Muscle layer of duodenum (tissue), 2 donors: ENCODE results near the gene ITGB6.

Experiments
- H3K27ac ChIP-seq: one replicate; pipeline ENCODE4 v1.7.0; 2013; ENCODE audit warnings: mild to moderate bottlenecking, low read length
- H3K27me3 ChIP-seq: one replicate; pipeline ENCODE4 v1.7.0; 2013; ENCODE audit warnings: low read depth, mild to moderate bottlenecking, control low read depth, low read length
- H3K36me3 ChIP-seq, 2 donors: one replicate each; pipeline ENCODE4 v1.7.0; 2013; ENCODE audit warnings: low read length in 2 of 2, control low read depth in 1 of 2, mild to moderate bottlenecking in 1 of 2; ENCODE audit not compliant: insufficient read depth in 2 of 2, control insufficient read depth in 1 of 2
- H3K4me1 ChIP-seq, 2 donors: one replicate each; pipeline ENCODE4 v1.7.0; 2013; ENCODE audit warnings: low read length in 2 of 2, mild to moderate bottlenecking in 2 of 2, control low read depth in 1 of 2, moderate library complexity in 1 of 2; ENCODE audit not compliant: insufficient read depth in 2 of 2, control insufficient read depth in 1 of 2
- H3K4me3 ChIP-seq, 2 donors: one replicate each; pipeline ENCODE4 v1.7.0; 2013; ENCODE audit warnings: low read length in 2 of 2, low read depth in 1 of 2, mild to moderate bottlenecking in 1 of 2
- H3K9me3 ChIP-seq, 2 donors: one replicate each; pipeline ENCODE4 v1.7.0; 2013; ENCODE audit warnings: low read length in 2 of 2, control low read depth in 1 of 2, mild to moderate bottlenecking in 1 of 2; ENCODE audit not compliant: control insufficient read depth in 1 of 2
- donor health status: healthy.

The ITGB6 gene

GRCh38 chr2:160057356-160057755 lies 142.7 kb downstream of the ITGB6 start:
- Histone ChIP-seq H3K36me3 (no peaks in the 10 kb centered on the region), H3K4me1 (no peaks in the 10 kb centered on the region), H3K27ac (no peak overlapping the region), H3K9me3 (no peaks in the 10 kb centered on the region), H3K27me3 (no peaks in the 10 kb centered on the region), H3K4me3 (no peak overlapping the region)

GRCh38 chr2:160055726-160056108 lies 144.4 kb downstream of the ITGB6 start:
- H3K4me1 ChIP-seq = peaks cover 0 to 7% of the 10 kb centered on the region in 2 donors
- H3K4me3 ChIP-seq = no peak overlapping the region
- no peaks in the 10 kb centered on the region for H3K9me3 ChIP-seq
- H3K27ac ChIP-seq = no peak overlapping the region
- no peaks in the 10 kb centered on the region for H3K36me3 ChIP-seq
- no peaks in the 10 kb centered on the region for H3K27me3 ChIP-seq

DNA sequence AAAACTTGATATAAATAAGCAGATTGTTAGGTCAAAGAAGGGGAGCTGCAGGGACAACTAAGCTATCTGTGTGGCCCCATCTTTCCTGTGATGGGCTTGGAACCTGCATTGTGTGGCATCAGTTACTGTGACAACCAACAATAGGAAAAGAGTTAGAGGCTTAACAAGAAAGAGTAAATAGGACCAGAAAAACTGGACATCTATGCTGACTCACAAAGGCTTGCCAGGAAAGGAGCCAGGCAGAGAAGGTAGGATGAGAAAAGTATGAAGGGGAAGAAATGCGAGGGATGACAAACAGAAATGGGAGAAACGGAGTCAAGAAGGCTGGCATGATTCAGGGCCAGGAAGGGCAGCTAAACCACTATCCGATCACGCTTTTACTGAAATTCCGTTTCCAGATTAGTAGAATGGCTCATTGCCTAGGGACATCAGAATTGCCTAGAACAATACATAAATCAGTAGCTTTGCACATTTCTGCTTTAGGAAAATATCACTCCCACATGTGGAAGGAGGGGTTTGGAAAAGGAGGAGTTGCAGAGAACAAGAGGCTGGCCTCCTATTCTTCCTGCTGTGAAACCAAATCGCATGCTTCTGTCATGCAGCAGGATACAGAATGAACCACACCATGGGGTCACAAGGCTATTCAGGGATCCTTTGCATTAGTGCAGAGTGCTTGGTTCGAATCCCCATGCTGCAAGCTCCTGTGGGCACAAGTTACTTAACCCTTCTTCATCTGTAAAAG lies 144.9 kb downstream of the ITGB6 start:
- no peak overlapping the region for H3K27ac ChIP-seq
- no peaks in the 10 kb centered on the region for H3K36me3 ChIP-seq
- H3K9me3 ChIP-seq = no peaks in the 10 kb centered on the region
- no peaks in the 10 kb centered on the region for H3K27me3 ChIP-seq
- H3K4me1 ChIP-seq = peaks cover 0 to 7% of the 10 kb centered on the region in 2 donors
- peak overlapping the region in 1 of 2 donors; percentile 15 for H3K4me3 ChIP-seq

- peaks cover 0 to 7% of the 10 kb centered on the region in 2 donors for H3K4me1 ChIP-seq
- no peak overlapping the region for H3K27ac ChIP-seq
- H3K27me3 ChIP-seq = no peaks in the 10 kb centered on the region
- no peaks in the 10 kb centered on the region for H3K9me3 ChIP-seq
- H3K36me3 ChIP-seq = no peaks in the 10 kb centered on the region
- H3K4me3 ChIP-seq = no peak overlapping the region
Measured at GRCh38 chr2:160053946-160054345, 146.1 kb downstream of the ITGB6 start.

DNA sequence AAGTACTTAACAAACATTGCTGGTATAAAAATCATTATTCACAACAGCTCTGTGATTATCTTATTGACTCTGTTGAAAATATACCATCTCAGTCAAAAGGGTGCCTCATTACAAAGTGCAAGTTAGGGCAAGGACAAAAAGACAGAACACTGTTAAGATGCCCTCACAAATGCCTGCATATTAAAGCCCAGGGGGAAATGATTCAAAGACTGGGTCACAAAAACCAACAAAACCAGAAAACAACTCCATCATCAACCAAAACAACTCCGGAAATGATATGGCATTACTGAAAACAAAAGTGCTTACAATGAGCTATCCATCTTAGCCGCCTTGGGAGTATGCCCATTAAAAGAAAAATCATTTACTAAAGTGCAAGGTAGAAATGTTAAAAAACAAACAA lies 147.5 kb downstream of the ITGB6 start:
- Histone ChIP-seq H3K27me3 (no peaks in the 10 kb centered on the region), H3K36me3 (no peaks in the 10 kb centered on the region), H3K9me3 (no peaks in the 10 kb centered on the region), H3K4me3 (no peak overlapping the region), H3K27ac (no peak overlapping the region), H3K4me1 (peaks cover 0 to 7% of the 10 kb centered on the region in 2 donors)

DNA sequence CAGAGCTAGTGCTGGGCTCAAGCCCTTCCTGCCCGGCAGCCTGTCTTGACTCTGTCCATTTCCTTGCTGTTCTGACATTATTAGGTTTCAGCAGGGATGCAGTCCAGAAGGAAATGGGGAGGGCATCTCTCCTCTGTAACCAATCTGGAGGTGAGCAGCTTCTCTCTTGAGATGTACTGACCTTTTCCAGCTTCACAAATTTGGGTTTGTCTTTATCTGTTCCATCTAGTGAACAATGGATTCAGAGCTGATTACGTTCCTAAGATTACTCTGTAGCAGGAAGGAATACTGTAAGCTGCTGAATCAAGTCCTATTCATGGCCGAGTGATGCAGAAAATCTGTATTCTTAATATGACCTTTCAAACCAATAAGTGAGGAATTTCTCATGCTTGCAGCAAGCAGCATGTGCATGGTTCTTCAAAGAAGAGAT lies 148.7 kb downstream of the ITGB6 start:
- Histone ChIP-seq H3K36me3 (no peaks in the 10 kb centered on the region), H3K27me3 (no peaks in the 10 kb centered on the region), H3K4me3 (no peak overlapping the region), H3K27ac (no peak overlapping the region), H3K9me3 (no peaks in the 10 kb centered on the region), H3K4me1 (peaks cover 0 to 7% of the 10 kb centered on the region in 2 donors)

- no peaks in the 10 kb centered on the region for H3K9me3 ChIP-seq
- no peak overlapping the region for H3K27ac ChIP-seq
- no peaks in the 10 kb centered on the region for H3K36me3 ChIP-seq
- peaks cover 0 to 7% of the 10 kb centered on the region in 2 donors for H3K4me1 ChIP-seq
- H3K4me3 ChIP-seq = no peak overlapping the region
- no peaks in the 10 kb centered on the region for H3K27me3 ChIP-seq
Measured at GRCh38 chr2:160050147-160050546, 149.9 kb downstream of the ITGB6 start.
